Astrocyte of the spinal cord (primary cell): ENCODE results near the gene MGAT5.

ENCODE experiments used
- DNase-seq: peaks from one replicate; pipeline ENCODE4 v3.0.0; 2011; ENCODE audit warnings: low read depth, low spot score
- H3K4me3 ChIP-seq: 2 replicates; pipeline ENCODE4 v1.5.1; 2011; ENCODE audit warnings: low read depth, mild to moderate bottlenecking, low read length, moderate library complexity
- in situ Hi-C: cut with HindIII; loops from 2 replicates; pipeline ENCODE4 v1.10.0; 2017; ENCODE audit warnings: low sequenced_read_pairs
- TF ChIP-seq, protein P1 (sequence below): IDR thresholded peaks from 2 replicates; pipeline ENCODE4 v1.5.1; 2012; ENCODE audit warnings: low read depth, mild to moderate bottlenecking, low read length, inconsistent platforms

Gene MGAT5

DNA sequence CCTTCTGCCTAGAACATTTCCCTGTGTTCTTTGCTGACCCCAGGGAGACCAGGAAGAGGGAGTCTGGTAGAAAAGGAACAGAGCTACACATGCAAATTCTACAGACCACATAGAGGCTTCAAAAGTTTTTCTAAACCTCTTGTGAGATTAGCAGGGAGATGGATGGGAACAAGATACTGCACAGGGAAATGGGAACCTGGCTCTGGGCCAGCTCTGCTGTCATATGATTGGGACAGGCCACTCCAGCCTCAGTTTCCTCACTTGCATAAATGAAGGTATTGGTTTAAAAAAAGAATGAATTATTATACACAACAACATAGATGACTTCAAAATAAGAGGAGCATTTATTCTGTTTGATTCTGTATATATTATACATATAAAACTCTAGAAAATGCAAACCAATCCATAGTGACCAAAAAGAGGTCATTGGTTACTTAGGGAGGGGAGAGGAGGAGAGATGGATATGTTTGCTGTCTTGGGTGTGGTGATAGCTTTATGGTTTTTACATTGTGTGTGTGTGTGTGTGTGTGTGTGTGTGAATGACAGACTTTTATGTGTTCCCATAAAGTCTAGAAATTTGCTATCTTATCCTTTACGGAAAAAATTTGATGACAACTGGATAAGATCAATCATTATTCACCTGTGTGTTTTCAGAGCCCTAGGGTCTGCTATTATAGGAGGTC, 115.5 kb downstream of the MGAT5 start:
- H3K4me3 ChIP-seq = no peak overlapping the region
- TF ChIP-seq, protein P1, sequence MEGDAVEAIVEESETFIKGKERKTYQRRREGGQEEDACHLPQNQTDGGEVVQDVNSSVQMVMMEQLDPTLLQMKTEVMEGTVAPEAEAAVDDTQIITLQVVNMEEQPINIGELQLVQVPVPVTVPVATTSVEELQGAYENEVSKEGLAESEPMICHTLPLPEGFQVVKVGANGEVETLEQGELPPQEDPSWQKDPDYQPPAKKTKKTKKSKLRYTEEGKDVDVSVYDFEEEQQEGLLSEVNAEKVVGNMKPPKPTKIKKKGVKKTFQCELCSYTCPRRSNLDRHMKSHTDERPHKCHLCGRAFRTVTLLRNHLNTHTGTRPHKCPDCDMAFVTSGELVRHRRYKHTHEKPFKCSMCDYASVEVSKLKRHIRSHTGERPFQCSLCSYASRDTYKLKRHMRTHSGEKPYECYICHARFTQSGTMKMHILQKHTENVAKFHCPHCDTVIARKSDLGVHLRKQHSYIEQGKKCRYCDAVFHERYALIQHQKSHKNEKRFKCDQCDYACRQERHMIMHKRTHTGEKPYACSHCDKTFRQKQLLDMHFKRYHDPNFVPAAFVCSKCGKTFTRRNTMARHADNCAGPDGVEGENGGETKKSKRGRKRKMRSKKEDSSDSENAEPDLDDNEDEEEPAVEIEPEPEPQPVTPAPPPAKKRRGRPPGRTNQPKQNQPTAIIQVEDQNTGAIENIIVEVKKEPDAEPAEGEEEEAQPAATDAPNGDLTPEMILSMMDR = no peak
- in situ Hi-C loops = no loop called here
- no peak for DNase-seq

DNA sequence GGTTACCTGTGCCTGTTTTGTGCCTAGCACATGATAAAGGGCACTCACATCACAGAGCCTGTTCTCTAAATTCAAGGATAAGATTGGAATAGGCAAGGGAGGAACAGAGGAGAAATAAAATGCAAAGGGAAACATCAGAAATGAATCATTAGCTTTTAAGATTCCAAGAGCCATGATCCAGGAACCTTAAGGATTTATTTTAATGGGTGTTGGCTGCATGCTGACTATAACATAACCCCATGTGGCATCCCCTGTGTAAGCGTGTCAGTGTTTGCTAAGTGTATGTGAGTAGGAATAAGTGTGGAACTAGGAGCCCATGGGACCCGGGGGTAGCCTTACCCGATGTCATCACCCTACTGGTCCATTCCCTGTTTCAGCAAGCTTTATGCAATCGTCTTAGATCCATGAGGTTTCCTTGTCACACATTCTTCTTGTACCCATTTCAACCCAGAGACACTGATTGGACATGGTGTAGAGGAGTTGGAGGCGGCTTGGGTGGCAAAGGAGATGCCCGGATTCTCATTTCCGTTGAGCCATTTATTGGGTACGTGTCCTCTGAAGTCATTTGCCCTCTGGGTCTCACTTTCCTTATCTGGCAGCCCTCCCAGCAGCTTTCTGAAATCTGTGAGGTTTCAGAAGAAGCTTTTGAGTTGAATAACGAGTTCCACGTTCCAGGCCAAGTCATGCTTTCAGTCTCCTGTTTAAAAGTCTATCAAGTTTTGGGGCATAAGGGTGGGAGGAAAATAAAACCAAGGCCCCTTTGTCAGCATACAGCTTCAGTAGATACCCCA, 117.0 kb downstream of the MGAT5 start:
- no peak for DNase-seq
- TF ChIP-seq, protein P1 = no peak
- no peak overlapping the region for H3K4me3 ChIP-seq
- in situ Hi-C loops = no loop called here

DNA sequence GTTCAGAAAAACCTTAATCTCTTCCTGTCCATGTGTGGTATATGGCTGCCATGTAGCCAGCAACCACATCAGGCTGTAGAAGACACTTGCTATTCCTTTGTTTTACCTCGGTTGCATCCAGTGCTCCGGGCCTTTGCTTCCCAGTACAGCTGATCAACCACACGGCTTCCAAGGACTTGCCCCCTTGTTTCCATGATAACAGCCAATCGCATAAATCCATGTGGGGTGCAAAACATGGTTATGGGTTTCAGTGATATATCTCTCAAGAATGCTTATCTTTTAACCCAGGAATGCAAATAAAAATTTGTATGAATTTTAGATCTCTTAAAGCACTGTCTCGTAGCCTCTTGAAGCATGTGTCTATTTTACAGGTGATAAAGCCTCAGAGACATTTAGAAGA, 118.3 kb downstream of the MGAT5 start:
- no peak overlapping the region for H3K4me3 ChIP-seq
- TF ChIP-seq, protein P1 = no peak
- in situ Hi-C loops = no loop called here
- peak; percentile 52 for DNase-seq

DNA sequence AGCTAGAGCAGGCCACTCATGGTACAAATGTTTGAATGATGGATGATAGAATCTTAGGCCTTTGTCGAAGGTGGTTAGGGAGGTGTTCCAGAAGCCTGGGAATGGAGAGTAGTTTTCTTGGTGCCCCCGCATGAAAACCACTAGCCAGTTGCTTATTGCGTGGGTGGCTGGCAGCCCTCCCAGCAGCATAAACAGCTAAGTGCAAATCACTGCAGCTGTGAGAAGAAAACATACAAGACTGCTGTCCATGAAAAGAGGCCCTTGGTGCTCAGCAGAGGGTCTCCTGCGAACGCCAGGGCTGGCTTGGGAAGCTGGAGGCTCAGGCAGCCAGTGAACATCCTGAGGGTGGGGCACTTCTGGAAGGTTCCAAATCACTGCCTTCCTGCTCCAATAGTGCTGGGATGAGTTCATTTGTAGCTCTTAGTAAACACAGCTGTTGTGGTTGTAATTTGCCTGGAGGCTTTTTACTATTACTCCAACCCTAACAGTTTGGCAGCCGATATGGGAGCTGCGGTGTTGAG, 118.8 kb downstream of the MGAT5 start:
- in situ Hi-C loops = no loop called here
- H3K4me3 ChIP-seq = no peak overlapping the region
- peak; percentile 83 for DNase-seq
- TF ChIP-seq, protein P1 = no peak

DNA sequence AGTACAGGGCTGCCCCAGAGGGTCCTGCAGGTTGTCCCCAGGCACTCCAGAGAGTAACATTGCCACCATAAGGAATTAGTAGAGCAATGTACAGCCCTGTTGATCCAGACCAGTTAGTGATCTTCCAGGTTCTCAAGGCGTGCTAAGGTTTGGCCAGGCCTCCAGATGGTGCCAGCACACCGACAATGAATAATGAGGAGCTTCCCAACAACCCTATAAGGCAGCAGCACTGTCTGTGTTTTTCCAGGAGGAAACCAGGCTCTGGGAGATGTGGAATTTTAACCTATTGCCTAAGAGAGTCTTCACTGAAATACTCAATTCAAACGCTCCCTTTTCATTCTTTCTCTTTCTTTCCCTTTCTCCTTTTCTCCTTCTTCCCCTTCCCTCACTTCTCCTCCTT, 122.1 kb downstream of the MGAT5 start:
- no peak overlapping the region for H3K4me3 ChIP-seq
- in situ Hi-C loops = no loop called here
- DNase-seq = peak; percentile 56
- TF ChIP-seq, protein P1 = peak; percentile 37

DNA sequence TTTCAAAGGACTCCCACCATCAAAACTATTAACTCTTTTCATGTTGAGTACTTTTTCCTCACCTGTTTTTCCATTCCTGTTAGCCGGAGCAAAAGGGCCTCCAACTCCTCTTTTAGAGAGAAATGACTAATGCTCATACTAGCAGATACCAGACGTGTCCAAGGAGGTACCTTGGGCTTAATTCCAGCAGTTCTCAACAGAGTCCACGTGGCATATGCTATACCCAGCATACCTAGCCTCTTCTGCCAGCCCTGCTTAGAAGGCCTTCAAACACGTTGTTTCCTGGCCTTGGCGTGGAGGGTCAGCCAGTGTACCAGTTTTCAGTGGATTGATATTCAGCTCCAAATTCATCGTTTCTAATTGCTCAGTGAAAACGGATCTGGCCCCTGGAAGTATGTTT, 123.9 kb downstream of the MGAT5 start:
- TF ChIP-seq, protein P1 = no peak
- no peak overlapping the region for H3K4me3 ChIP-seq
- in situ Hi-C loops = no loop called here
- no peak for DNase-seq
